BE2C (cell line): ENCODE measurements around the gene FAM83G.

Experiments used
- DNase-seq: peaks from one replicate; pipeline ENCODE4 v3.0.0-alpha.2; 2020
- H3K27me3 ChIP-seq: fragments of 250-450 bp; sonication (Bioruptor Pico); 2 replicates; pipeline ENCODE4 v1.5.1; 2020; ENCODE audit warnings: mild to moderate bottlenecking
- H3K36me3 ChIP-seq: fragments of 250-450 bp; sonication (Bioruptor Pico); 2 replicates; pipeline ENCODE4 v1.5.1; 2020; ENCODE audit warnings: mild to moderate bottlenecking
- H3K4me1 ChIP-seq: fragments of 250-450 bp; sonication (Bioruptor Pico); 2 replicates; pipeline ENCODE4 v1.5.1; 2020
- H3K4me3 ChIP-seq: 2 replicates; pipeline ENCODE4 v1.5.1; 2011; ENCODE audit warnings: low read depth, low read length
- H3K9me3 ChIP-seq: fragments of 250-450 bp; sonication (Bioruptor Pico); 2 replicates; pipeline ENCODE4 v1.5.1; 2020
- CTCF ChIP-seq: IDR thresholded peaks from 2 replicates; pipeline ENCODE4 v1.5.1; 2012; ENCODE audit warnings: mild to moderate bottlenecking, low read depth, low read length

Gene FAM83G

GRCh38 chr17:18978050-18978449 is 26.5 kb downstream of the FAM83G start:
- Histone ChIP-seq H3K4me1 (no peaks in the 10 kb centered on the region), H3K27me3 (no peaks in the 10 kb centered on the region), H3K9me3 (no peaks in the 10 kb centered on the region), H3K4me3 (no peak overlapping the region), H3K36me3 (no peaks in the 10 kb centered on the region)
- DNase-seq = no peak
- no peak for TF ChIP-seq CTCF

- TF ChIP-seq CTCF = no peak
- Histone ChIP-seq H3K27me3 (no peaks in the 10 kb centered on the region), H3K4me3 (no peak overlapping the region), H3K4me1 (no peaks in the 10 kb centered on the region), H3K36me3 (no peaks in the 10 kb centered on the region), H3K9me3 (no peaks in the 10 kb centered on the region)
- DNase-seq = no peak
Observed at GRCh38 chr17:18977646-18978045, 26.9 kb downstream of the FAM83G start.

GRCh38 chr17:18977021-18977420 is 27.5 kb downstream of the FAM83G start:
- TF ChIP-seq CTCF = no peak
- H3K36me3 ChIP-seq = no peaks in the 10 kb centered on the region
- H3K9me3 ChIP-seq = no peaks in the 10 kb centered on the region
- H3K4me1 ChIP-seq = no peaks in the 10 kb centered on the region
- no peak for DNase-seq
- H3K4me3 ChIP-seq = no peak overlapping the region
- H3K27me3 ChIP-seq = no peaks in the 10 kb centered on the region

GRCh38 chr17:18976201-18976600 is 28.4 kb downstream of the FAM83G start:
- Histone ChIP-seq H3K36me3 (no peaks in the 10 kb centered on the region), H3K27me3 (no peaks in the 10 kb centered on the region), H3K4me1 (no peaks in the 10 kb centered on the region), H3K9me3 (no peaks in the 10 kb centered on the region), H3K4me3 (no peak overlapping the region)
- DNase-seq = no peak
- TF ChIP-seq CTCF = no peak

- H3K4me3 ChIP-seq = no peak overlapping the region
- no peak for DNase-seq
- no peaks in the 10 kb centered on the region for H3K9me3 ChIP-seq
- no peaks in the 10 kb centered on the region for H3K4me1 ChIP-seq
- no peaks in the 10 kb centered on the region for H3K27me3 ChIP-seq
- no peak for TF ChIP-seq CTCF
- no peaks in the 10 kb centered on the region for H3K36me3 ChIP-seq
Observed at GRCh38 chr17:18975597-18975996, 29.0 kb downstream of the FAM83G start.

- no peak for TF ChIP-seq CTCF
- no peaks in the 10 kb centered on the region for H3K27me3 ChIP-seq
- no peaks in the 10 kb centered on the region for H3K4me1 ChIP-seq
- H3K9me3 ChIP-seq = no peaks in the 10 kb centered on the region
- no peaks in the 10 kb centered on the region for H3K36me3 ChIP-seq
- DNase-seq = no peak
- H3K4me3 ChIP-seq = no peak overlapping the region
Observed at GRCh38 chr17:18974407-18975149, 30.0 kb downstream of the FAM83G start.
